Brain pericyte (primary cell): ENCODE measurements around the gene CFAP77.

Source experiments
- DNase-seq: peaks from one replicate; pipeline ENCODE4 v3.0.0-alpha.2; 2012; ENCODE audit warnings: low read depth, low spot score

Gene CFAP77

DNA sequence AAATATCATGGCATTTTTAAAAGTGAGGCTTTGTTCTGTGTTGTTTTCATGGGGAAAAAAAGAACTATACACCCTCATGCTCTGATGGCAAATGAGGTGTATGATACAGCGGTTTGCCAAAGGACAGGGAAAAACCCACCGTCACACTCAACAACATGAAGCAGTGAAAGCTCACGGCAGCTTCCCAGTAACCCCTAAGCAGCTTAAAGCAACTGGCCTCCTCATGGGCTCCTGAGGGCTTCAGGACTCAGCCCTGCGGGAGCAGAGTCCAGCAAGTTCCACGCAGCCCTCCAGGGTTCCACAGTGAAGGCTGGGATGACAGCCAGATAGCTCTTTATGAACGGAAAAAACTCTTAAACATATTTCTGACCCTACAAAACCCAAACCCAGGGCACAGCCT is 185.3 kb downstream of the CFAP77 start:
- DNase-seq, result no peak

GRCh38 chr9:132596200-132596599 is 186.2 kb downstream of the CFAP77 start:
- no peak for DNase-seq

GRCh38 chr9:132597073-132597775 is 187.2 kb downstream of the CFAP77 start:
- DNase-seq, result no peak

DNA sequence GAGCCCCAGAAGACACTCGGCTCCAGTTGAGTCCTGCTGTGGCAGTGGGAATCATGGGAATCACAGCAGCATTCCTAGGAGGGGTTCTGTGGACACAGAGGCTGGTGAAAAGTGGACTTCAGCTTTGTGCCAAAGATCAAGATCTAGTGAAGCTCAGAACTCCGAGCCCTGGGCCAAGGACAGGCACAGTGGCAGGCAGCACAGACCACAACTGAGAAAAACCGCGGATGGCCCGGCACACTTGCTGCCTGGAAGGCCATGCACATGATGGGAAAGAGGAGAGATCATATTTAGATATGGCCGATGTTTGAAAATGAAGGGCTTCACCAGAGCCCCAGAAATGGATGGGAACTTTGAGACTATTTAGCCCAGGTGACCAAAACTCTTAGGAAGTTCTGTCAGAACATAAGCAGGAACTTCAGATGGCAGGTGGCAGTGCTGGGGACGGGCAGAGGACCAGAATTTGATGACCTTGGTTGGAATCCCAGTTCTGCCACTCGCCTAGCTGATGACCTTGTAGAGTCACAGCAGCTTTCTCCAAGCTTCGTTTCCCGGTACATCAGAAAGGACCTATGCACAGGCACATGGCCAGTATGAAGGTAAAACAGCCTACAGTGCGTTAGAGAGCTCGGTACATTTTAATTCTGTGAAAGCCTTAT is 190.4 kb downstream of the CFAP77 start:
- no peak for DNase-seq

GRCh38 chr9:132602207-132602606 is 192.2 kb downstream of the CFAP77 start:
- no peak for DNase-seq

DNA sequence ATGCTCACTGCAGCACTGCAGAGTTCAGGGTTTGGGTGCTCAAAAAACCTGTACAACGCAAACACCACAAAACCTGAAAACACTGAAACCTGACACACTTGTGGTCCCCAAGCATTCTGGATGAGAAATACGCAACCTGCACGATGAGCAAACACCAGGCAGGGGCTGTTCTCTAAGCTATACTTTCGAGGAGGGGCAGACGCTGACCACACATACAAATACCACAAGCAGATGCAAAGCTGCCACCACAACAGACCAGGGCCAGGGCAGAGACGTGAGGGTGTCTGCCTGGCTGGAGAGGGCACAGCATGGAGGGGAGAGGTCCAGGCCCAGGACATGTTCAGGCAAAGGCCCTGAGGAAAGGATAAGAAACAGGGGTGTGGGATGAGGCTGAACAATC is 195.4 kb downstream of the CFAP77 start:
- no peak for DNase-seq

DNA sequence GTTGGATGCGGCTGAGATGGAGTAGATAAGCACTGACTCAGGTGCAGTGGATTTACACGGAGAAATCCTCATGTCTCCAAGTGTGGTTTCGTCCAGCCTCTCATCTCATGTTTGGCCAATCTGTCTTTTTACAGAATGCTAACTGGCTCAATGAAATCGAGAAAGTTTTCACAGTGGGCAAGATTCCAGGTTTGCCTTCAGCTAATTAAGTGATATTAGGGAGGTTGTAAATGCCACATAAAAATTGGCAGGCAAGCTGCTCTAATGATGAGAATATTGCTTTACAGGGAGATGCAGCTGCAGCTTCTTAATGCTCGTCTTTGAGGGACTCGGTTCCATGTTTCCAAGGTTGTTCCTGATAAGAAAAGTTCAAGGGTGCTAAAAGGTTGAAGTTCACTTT is 196.1 kb downstream of the CFAP77 start:
- DNase-seq, result no peak

GRCh38 chr9:132609184-132609583 is 199.2 kb downstream of the CFAP77 start:
- DNase-seq, result no peak

- DNase-seq, result no peak
Measured at GRCh38 chr9:132609829-132610228, 199.8 kb downstream of the CFAP77 start.

- DNase-seq, result no peak
Measured at GRCh38 chr9:132610661-132611060, 200.7 kb downstream of the CFAP77 start.

DNA sequence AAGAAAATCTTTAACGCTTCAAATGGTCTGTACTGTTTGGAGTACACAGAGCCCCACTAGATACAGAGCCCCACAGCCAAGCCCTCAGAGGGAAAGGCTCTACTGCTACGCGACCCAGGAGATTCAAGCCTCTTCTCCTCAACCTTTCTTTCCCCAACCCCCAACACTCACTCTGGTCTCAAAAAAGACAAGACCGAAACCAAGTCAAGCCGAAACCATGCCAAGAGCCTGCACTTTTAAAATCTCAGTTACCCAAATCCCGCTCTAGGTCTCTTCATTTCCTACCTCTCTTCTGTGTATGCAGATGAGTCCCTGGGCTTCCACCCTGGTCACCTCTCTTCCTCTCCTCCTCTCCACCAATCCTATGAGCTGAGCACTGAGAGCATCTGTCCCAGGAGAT is 204.3 kb downstream of the CFAP77 start:
- DNase-seq, result no peak

- no peak for DNase-seq
Measured at GRCh38 chr9:132615774-132616173, 205.8 kb downstream of the CFAP77 start.

- DNase-seq, result no peak
Measured at GRCh38 chr9:132616725-132617124, 206.7 kb downstream of the CFAP77 start.

DNA sequence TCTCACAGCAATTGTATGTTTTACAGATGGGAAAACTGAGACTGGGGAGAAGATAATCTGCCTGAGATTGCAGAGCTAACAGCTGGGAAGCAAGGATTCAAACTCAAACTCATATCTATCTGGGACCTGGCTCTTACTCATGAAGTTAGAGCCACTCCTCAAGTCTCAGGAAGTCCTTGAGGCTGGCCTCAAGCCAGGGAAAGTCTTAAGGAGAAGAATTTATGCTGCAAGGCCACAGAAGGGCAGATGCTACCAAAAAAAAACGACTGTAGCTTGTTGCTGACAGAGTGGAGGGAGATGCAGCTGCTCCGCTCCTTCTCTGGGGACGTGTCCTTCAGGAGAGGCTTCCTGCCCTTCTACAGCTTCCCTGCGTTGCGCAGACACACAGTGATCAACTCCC is 212.1 kb downstream of the CFAP77 start:
- no peak for DNase-seq
